MV-4-11 (cell line): ENCODE data around the gene PRSS21.
A peak's percentile ranks its signal among the peaks of the same experiment; 100 is the strongest.

ENCODE experiments used
- DNase-seq: peaks from one replicate; lab custom pipeline; 2025; lab: John Stamatoyannopoulos, UW

Gene PRSS21

DNA sequence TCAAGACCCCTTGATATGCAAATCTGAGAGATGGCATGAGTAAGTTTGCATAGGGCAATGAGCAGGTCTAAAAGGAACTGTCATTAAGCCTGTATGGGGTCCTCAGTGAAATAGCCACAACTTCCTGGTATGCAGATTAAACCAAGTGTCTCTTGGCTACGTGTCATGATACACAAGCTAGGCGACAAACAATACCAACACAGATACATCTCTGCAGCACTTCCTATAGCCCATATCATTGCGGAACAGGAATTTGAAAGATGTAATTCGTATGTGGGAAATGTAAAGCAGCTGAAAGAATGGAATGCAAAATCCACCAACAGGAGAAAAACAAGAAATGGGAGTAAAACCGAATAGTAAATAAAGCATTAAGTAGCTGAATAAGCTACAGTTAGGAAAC, 28.1 kb downstream of the PRSS21 start:
- peak; percentile 29 for DNase-seq

DNA sequence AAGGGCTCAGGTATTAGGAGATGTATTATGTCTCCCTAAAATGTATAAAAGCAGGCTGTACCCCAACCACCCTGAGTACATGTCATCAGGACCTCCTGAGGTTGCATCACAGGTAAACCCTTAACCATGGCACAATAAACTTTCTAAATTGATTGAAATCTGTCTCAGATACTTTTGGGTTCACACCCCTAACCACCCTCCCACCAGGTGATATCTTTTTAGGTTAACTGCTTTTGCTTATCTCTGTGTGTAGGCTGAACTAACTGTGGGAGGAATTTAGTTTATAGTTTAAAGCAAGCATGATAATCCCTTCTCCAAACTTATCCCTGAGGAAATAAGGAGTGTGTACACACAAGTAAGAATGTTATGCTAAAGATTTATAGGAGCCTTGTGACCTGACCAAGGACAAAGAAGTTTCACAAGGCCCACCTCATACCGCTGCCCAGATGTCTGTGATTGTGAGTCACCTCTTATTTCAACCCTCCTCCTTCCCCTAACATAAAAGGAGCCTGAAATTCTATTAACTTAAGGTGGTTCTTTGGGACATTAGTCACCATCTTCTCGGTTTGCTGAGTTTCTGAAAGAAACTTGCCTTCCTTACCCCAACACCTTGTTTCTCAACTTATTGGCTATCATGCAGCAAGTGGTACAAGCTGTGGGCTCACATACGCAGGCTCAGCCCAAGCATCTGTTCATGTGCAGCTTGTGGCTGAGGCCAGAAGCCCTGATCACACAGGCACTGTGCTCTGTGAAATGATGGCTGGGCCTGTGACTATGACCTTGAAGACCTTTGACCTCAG, 29.7 kb downstream of the PRSS21 start:
- no peak for DNase-seq

DNA sequence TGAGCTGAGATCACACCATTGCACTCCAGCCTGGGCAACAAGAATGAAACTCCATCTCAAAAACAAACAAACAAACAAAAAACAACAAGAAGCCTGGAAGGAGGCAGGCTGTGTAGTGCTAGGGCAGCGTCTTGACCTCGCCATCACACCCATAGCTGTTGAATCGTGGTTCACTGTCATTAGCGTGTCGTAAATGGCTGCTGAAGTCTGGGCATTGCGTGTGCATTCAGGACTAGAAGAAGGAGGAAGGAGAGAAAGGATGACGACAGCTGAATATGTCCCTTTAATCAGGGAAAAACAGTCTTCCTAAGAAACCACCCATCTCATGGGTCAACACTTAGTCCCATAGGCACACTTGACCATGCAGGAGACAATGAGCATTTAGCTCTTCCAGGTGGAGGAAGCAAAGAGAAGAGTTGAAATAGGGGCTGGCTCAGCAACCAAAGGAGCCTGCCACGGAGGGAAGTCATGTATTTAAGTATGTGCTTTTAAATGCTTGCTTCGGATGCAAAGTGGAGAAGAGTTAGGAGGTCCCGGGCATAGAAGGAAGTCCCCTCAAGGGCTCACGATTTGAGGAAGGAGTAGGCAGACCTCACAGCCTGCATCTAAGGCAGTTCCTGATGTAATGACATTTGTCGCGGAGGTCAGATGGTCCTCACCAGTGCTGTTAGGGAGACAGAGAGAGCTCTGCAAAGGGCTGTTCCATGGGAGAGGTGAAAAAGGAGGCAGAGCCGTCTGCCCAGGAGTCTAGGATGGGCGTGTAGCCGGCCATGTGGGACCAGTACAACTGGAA, 32.1 kb downstream of the PRSS21 start:
- DNase-seq: no peak

DNA sequence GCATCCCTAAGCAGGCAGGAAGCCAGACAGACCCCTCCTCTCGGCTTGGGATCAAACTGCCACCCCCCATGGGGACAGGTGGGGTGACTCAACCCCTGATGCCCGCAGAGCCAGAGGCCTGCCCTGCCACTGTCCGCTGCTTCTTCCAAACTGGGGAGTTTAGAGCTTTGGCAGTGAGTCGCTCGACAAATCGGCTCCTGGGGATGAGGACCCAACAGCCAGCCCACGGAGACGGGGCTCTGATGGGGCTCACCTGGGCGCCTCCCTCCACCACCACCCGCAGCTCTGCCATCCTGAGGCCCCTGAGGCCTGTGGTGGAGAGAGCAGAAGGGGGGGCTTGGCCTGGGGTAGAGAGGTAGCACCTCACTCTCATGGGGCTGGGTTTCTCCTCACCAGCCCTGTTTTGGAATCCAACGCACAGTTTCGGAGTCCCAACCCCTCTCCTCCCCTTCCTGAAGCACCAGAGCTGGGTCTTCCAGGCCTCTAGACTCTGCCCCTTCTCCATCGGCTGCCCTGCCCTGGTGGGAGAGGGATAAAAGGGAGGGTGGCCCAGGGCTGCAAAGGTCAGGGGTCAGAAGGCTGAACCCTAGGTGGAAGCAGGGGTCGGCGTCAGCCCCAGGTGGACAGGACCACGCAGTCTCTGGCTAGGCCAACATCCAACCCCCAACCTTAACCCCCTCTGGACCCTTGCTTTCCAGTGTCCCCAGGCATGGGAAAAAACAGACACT, 35.1 kb downstream of the PRSS21 start:
- DNase-seq: no peak

DNA sequence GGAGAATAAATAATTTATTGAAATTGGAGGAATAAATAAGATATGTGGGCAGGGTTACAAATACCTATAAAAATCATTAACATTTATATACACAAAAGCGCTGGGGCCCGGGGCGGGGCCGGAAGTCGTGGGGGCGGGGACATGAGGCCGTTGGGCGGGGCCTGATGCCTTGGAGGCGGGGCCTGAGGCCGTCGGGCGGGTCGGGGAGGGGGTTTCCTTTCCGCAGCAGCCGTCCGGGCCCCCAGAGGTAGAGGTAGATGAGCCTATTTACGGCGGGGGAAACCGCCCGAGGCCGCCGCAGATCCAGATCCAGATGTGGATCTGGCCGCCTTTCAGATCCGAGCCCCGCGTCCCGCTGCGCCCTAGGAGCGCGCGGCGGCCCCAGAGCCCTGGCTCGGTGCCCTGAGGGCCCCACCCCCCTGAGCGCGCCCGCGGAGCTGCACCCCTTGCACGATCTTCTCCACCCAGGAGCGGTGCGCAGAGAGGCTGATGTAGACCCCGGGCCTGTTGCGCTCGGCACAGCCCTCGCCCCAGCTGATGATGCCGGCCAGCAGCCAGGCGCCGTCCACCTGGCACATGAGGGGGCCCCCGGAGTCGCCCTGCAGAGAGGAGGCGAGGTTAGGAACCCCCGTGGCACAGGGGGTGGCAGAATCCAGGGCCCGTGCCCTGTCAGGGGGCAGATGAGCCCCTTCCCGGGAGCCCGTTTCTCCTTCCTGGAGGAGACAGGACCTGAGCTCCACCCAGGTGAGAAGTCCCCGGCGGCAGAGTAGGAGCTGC, 35.9 kb downstream of the PRSS21 start:
- no peak for DNase-seq

DNA sequence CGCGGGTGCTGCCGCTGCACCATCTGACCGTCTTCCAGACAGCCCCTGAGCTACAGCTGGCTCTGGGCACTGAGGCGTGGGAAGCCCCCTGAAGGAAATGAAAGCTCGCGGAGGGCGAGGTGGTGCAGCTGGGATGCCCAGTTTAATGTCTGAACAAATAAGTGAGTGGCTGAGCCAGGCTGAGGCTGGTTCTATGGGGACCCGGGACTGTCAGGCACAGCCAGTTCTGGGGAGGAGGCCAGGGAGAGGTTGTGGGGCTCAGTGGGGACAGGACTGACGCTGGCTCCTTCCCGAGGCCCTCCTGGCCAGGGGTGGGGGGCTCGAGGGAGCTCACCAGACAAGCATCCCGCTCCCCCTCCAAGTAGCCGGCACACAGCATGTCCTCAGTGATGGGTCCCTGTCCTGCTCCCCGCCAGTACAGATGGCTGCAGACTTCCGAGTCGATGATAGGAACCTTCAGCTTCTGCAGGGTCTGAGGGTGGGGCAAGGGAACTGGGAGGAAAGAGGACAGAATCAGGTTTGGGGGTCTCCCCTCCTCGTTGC, 36.6 kb downstream of the PRSS21 start:
- DNase-seq: no peak

DNA sequence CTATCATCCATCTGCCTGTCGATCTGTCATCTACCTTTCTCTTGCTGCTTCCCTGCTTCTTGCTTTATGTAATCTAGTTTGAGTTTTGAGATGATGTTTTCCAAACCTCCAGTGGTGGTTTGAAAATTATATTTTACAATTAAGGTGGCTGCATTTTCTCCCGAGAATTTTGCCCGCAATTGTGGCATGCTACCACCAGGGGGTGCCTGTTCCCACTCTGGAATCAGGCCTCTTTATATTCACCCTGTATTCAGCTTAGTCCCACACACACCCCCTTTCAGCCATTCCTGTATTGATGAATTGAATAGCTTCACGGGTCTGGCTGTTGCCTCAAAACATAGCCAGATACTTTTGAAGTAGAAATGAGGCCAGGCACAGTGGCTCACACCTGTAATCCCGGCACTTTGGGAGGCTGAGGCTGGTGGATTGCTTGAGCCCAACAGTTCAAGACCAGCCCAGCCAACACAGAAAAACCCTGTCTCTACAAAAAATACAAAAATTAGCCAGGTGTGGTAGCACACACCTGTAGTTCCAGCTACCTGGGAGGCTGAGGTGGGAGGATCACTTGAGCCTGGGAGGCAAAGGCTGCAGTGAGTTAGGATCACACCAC, 37.8 kb downstream of the PRSS21 start:
- DNase-seq: no peak

- DNase-seq: no peak
Observed at GRCh38 chr16:2855536-2855935, 38.5 kb downstream of the PRSS21 start.

DNA sequence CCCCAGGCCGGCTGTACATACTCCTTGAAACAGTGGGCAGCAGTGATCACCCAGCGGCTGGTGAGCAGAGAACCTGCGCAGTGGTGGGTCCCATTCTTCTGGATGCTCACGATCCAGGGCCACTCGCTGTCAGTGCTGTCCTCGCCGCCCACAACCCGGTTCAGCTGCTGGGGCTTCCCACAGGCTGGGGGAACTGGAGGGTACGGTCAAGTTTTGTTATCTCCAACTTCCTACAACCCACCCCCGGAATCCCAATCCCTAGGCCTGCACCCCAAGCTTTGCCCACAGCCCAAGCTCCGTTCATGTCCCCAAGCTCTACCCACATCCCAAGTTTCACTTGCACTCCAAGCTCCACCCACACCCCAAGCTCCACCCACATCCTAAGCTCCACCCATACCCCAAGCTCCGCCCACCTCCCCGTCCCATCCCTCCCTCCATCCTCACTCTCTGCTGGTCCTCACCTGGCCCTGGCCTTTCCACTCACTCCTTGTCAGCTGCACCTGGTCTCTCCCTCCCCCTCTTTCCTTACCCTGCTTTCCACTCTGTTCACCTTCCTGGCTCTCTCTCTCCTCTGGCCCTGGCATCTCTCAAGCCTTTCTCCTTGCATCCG, 39.1 kb downstream of the PRSS21 start:
- DNase-seq: no peak

DNA sequence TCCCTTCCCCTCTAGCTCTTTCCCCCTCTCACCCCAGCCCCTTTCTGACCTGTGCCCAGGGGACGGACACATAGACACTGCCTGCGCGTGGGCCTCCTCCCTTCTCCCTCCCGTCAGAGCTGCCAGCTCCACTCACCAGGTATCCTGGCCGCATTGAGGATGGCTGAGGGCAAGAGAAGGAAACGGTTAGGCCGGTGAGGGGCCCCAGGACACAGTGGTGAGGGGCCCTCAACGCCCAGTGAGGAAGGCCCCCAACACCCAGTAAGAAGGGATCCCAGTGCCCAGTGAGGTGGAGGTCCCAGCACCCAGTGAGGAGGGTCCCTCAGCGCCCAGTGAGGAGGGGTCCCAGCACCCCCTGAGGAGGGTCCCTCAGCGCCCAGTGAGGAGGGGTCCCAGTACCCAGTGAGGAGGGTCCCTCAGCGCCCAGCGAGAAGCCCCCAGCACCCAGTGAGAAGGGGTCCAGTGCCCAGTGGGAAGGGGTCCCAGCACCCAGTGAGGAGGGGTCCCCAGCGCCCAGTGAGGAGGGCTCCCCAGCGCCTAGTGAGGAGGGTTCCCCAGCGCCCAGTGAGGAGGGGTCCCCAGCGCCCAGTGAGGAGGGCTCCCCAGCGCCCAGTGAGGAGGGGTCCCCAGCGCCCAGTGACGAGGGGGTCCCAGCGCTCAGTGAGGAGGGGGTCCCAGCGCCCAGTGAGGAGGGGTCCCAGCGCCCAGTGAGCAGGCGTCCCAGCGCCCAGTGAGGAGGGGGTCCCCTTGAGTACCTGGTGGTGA, 39.8 kb downstream of the PRSS21 start:
- no peak for DNase-seq

DNA sequence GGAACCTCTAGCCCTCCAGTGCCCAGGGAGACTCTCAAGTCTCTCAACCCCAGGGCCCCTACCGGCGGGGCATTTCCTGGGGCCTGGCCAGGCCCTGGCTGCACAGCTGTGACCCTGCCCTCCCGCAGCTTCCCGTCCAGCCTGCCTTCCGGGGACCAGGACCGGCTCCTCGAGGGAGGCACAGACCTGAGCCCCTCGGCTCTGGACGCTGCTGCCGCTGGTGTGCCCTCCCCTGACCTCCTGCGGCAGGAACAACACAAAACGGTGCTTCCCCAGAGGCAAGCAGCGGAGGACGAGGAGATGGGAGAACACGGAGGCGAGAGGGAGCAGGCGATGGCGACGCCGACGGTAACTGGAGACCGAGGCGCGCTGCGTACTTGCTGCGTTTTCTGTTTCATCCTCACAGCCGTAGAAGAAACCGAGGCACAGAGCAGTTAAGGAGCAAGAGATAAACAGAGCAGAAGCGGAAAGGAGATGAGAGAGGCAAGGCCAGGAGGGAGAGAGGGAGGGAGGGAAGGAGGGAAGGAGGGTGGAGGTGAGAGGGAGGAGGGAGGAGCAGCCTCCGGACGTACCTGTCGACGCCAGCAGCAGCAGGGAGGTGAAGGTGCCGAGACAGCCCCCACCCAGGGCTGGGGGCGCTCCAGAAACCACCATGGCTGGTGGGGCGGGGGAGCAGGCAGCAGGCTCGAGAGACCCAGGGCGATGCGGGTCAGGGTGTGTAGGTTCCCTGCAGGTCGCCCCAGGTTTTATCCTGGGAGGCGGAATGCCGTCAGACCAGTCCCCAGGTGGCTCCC, 40.6 kb downstream of the PRSS21 start, which contains the start of gene PRSS22:
Gene PRSS22 (minus strand): TSS at position 720 of the 794 bp plus-strand sequence. CDS start 66 bp downstream, at position 654.
- no peak for DNase-seq

DNA sequence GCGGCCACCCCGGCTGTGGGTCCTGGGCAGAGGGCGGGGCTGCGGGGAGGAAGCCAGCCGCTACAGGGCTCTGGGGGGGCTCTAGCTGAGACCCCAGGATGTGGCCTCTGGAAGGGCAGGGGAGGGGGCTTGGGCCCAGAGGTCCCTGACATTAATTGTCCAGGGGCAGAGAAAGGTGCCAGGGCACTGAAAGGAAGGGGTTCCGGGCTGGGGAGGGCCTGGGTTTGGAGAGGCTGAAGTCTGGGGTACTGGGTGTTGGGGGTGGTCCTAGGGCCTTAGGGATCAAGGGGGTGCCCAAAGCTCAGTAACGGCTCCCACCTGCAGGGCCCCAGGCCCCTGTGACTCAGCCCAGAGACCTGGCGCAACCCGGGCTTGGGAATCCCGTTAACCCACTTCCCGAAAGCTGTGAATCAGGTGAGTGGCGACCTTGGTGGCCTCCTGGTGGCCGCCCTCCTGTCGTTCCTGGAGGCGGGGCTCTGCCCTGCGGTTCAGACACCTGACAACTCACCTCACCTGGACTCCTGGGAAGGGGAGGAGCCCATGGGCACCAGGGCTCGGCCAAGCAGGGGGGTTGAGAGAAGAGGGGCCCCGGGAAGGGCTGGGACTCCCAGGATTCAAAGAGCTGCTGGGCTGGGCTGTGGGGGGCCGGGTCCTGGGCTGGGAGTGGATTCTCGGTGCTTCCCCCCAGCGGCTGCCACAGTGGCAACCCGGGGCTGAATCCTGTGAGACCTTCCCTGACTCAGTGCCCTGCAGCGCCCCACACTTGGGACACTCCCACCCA, 41.4 kb downstream of the PRSS21 start:
- DNase-seq: no peak

DNA sequence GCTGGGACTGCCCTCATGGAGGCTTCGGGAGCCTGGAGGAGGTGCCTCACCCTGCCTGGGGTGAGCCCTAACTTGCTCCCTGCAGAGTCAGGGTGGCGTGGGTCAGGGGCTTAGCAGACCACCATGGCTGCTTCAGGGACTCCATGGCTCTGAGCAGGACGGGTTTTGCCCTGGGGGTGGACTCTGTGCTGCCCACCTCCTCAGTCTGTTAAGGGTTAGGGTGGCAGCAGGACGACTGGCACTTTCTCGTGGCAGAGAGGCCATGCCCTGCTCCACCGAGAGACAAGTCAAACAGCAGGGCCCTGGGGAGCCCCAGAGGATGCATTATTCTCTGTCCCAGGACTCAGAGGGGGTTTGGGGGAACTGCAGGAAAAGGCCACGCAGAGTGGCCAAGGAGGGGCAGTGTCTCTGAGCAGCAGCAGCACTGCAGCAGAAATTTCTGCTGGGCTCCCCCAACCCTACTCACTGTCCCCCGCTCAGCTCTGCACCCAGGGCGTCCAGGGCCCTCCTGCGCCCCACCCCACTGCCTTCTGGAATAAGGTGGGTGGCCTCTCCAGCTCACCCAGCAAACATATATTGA, 42.7 kb downstream of the PRSS21 start:
- DNase-seq: no peak

DNA sequence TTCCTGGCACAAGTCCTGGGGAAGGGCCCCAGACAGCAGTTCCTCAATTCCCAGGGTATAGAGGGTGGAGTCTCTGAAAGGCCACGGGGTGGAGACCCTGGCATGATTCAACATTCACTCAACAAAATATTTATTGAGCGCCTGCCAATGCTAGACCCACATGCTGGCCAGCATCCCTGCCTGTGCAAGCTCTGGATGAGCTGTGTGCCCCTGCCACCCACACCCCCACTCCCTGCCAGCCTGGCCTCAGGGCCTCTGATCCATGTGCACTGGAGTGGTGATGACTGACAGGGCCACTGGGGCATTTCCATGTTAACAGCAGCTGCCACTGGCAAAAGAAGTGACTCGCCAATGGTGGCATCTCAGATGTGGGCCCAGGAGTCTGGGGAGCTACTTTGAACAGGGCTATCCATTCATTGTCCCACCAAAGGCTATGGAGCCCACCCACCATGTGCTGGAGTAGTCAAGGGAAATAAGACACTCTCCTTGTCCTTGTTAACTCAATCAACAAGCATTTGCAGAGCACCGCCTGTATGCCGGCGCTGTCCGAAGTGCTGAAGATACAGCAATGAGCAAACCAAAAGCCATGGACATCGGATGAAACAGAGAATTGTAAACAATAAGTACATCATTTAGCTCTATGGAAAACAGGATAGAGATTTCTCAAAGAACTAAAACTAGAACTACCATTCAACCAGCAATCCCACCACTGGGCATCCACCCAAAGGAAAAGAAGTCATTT, 44.0 kb downstream of the PRSS21 start:
- DNase-seq: no peak

- no peak for DNase-seq
Observed at GRCh38 chr16:2865651-2866050, 48.6 kb downstream of the PRSS21 start.

GRCh38 chr16:2866431-2866830, 49.4 kb downstream of the PRSS21 start:
- DNase-seq: no peak

GRCh38 chr16:2867661-2867986, 50.6 kb downstream of the PRSS21 start:
- DNase-seq: no peak
